Epithelial cell of prostate (primary cell): ENCODE measurements around the gene EMP2.
"Not testable (repeated sequence)": the region's sequence is repeated elsewhere in the genome, so short reads cannot be mapped to it uniquely, and the experiment has no call there.

Source experiments
- DNase-seq: peaks from one replicate; pipeline ENCODE4 v3.0.0-alpha.2; 2011; ENCODE audit warnings: low read depth, low spot score
- H3K27ac ChIP-seq: fragments of 450-650 bp; 2 replicates; pipeline ENCODE4 v1.5.1; 2017; ENCODE audit warnings: mild to moderate bottlenecking

The EMP2 gene, protein sequence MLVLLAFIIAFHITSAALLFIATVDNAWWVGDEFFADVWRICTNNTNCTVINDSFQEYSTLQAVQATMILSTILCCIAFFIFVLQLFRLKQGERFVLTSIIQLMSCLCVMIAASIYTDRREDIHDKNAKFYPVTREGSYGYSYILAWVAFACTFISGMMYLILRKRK

DNA sequence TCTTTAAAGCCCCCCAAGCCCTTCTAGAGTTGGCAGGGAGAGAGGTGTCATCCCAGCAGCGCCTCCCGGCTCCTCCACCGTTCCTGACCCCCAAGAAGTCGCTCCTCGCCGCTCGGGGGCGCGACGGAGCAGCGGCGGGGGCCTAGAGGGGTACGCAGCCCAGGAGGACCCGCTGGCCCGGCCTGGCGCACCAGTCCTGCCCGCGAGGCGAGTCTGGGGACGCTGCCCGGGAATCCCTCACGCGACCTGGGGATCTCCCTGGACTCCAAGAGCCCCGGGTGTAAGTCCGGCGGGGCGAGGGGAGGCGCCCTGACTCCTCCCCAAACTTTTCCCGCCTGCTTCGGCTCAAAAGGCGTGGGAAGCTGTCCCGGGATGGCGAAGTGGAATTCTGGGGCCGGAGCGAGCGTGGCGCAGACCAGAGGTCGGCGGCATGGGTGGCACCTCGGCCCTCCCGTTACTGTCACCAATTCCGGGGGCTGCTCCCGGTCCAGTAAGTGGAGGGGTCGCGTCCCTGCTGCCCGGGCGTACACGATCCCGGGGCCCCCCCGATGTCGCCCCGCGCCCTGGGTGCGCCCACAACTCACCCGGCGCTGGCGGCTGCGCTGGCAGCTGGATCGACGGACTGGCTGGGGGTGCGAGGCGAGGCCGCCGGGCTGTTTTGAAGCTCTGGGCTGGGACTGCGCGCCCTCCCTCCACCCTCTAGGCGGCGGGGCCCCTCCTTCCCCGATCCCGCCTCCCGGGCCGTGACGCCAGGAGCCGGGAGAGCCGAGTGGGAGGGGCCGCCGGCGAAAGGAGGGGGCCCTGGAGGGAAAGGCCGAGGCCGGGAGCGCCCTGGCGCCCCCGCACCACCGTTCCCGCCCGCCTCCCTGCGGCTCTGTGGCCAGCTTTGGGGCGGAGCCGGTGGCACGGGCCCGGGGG, at the start of gene EMP2:
Gene EMP2 (minus strand): TSS at position 634 of the 918 bp plus-strand sequence. CDS start 32,981 bp downstream, outside the sequence.
- H3K27ac ChIP-seq = peak within 1 kb of the TSS; percentile 62
- no peak for DNase-seq

DNA sequence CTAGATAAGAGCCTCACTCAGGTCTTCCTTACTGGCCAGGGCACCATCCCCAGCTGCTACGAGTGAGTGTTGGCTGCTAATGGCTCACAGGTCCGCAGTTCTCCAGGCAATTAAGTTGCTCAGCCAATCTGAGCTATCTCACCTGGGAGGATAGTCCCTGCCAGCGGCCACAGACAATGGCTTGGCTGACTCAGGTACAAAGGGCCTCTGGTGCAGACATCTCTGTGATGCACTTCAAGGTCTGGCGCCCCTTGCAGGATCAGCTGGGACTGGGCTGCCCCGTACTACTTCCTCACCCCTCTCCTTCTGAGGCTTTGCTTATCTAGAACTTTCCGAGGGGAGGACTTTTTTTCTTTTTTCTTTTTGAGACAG, 49.2 kb upstream of the EMP2 start:
- no peak for DNase-seq
- no peak overlapping the region for H3K27ac ChIP-seq

DNA sequence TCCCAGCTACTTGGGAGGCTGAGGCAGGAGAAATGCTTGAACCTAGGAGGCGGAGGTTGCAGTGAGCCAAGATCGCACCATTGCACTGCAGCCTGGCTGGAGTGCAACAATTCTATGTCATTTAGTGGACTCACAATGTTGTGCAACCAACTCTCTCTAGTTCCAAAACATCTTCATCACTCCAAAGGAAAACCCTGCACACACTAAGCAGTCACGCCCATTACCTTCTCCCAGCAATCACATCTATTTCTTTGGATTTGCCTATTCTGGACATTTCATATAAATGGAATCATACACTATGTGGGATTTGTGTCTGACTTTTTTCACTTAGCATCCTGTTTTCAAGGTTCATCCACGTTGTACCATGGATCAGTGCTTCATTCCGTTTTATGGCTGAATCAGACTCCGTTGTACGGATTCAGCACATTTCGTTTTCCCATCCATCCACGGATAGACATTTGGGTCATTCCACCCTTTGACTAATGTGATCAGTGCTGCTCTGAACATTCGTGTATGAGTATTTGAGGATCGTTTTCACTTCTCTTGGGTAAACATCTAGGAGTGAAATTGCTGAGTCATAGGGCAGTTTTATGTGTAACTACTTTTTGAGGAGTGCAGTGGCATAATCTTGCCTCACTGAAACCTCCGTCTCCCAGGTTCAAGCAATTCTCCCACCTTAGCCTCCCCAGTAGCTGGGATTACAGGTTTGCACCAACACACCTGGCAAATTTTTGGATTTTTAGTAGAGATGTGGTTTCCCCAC, 45.4 kb upstream of the EMP2 start:
- H3K27ac ChIP-seq = no peak overlapping the region
- DNase-seq = peak; percentile 26

DNA sequence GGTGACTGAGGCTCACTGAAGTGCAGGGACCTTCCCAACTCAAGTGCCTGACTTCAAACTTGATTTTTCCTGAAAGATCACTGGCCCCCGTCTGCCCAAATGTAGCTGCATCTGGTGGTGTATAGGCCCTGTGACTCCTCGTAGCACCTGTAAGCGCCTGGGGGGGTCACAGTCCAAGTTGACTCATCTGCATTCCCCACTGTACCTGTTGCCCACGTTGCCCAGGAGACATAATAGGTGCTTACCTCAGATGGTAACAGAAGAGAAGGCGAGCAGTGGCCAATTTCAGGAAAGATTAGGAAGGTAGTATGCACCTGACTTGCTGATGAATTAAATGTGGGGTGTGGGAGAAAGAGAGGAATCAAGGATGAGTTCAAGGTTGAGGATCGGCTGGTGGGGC, 44.1 kb upstream of the EMP2 start:
- no peak overlapping the region for H3K27ac ChIP-seq
- DNase-seq = no peak

DNA sequence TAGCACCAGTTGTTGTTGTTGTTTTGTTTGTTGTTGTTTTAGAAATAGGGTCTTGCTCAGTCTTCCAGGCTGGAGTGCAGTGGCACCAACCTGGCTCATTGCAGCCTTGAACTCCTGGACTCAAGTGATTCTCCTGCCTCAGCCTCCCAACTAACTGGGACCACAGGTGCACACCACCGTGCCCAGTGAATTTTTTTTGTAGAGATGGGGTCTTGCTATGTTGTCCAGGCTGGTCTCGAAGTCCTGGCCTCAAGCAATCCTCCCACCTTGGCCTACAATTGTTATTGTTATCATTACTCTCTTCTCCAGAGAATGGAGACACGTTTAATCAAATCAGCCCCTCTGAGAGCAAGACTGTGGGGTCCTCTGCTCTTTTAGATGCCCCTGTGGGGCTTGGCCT, 42.7 kb upstream of the EMP2 start:
- DNase-seq = no peak
- H3K27ac ChIP-seq = no peak overlapping the region

DNA sequence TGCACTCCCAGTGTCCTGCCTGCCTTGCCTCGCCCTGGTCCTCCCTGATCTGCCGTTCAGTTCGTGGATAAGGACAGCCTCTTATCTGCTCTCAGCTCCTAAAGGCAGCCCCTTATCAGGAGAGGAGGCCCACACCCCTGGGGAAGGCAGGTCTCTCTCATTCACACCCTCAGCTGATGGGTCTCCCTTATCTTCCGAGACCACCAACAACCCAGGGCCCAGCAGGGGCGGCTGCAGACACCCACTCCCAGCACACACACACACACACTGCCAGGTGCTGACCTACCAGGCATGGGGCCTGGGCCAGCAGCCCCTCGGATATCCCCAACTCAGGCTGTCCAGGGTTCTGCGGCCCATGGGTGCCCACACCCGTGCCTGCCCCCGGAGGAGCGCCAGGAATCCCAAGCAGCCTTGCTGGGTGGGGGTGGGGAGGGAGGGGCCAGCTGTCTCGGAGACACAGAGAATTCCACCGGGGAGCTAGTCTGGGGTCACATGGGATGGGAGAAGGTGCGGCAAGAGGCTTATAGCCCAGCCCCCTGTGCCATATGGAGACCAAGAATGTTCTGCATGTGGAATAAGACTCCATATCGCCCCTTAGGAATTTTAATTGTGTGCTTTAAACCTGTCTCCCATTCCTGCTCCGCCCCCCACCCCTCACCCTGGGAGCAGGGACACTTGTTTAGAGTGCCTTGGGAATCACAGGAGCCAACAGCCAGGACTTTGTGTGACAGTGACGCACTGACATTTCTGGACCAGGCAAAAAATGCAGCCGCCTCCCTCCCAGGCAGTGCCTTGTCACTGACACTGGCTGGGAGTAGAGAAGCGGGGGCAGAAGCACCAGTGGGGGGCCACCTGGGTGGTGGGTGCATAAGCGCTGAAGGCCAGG, 41.9 kb upstream of the EMP2 start:
- H3K27ac ChIP-seq = no peak overlapping the region
- DNase-seq = no peak

DNA sequence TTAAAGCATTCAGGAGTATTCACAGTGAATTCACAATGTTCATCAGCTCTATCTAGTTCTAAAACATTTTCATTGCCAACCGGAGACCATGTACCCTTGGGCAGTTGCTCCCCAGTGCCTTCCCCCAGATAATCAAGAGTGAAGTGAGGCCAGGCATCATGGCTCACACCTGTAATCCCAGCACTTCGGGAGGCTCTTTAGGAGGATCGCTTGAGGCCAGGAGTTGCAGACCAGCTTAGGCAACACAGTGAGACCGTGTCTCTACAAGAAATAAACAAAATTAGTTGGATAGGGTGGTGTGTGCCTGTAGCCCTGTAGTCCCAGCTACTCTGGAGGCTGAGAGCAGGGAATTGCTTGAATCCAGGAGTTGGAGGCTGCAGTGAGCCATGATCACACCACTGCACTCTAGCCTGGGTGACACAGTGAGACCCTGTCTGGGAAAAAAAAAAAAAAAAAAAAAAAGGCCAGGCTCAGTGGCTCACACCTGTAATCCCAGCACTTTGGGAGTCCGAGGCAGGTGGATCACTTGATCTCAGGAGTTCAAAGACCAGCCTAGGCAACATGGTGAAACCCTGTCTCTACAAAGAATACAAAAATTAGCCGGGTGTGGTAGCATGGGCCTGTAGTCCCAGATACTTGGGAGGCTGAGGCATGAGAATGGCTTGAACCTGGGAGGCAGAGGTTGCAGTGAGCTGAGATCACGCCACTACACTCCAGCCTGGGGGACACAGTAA, 41.0 kb upstream of the EMP2 start:
- H3K27ac ChIP-seq, DNase-seq: not testable (repeated sequence)

DNA sequence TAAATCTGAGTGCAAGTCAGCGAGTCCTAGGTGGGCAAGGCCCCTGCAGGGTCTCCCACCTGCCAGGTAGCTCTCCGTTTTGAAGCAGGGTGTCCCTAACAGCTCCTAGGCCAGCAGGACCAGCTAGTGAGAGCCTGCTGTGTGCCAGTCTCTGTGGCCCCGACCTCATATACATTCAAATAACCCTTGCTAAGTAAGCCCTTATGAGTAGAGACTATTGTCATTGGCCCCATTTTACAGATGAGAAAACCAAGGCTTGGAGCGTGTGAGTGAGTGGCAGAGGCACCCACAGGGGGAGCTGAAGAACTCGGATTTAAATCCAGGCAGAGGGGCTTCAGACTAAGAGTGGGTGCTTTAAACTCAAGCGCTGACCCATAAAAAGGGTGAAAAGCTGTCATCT, 39.7 kb upstream of the EMP2 start:
- H3K27ac ChIP-seq = no peak overlapping the region
- DNase-seq = no peak

DNA sequence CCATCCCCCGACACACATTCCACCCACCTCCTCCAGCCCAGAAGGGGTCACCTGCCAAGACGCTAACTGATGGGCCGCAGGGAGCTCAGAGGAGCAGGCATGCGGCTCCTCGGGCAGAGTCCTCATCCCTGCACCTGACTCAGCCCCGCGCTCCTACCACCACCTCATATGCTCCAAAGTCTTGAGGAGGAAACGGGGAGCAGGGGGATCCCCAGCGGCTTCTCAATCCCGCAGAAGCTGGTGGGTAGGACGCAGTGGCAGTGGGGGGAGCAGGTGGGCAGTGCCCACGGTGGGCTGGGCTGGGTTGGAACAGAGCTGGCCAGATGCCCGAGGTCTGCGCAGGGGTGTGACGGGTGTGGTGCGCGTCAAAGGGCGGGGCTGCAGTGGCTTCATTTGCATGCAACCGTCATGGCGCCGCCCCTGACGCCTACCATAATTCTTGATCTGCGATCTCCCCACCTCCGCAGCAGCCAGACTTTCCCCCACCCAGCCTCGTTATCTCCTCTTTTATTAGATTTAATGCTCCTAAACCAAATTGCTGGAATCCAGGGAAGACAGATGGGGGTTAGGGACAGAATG, 39.0 kb upstream of the EMP2 start:
- peak overlapping the region; percentile 85 for H3K27ac ChIP-seq
- no peak for DNase-seq

DNA sequence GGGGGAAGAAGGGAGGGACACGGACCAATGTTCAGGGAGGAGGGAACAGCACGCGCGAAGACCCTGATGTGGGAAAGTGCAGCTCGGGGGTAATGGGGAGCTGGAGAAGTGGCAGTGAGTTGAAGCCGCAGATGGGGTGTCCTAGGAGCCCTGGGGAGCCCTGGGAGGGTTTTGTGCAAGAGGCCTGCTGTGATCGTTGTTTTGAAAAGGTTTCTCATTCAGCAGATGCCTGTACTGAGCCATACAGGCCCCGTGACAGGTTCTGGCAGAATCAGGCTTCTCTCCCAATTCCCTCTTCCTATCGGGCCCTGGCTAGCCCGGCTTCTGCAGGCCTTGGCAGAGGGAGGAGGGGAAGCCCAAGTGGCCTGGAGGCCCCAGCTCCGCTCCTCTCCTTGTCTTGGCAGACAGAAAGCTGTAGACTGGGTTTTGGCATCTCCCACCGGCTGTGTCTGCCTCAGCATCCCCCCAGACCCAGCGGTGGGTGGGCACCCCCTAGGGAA, 38.4 kb upstream of the EMP2 start:
- no peak for DNase-seq
- peak overlapping the region; percentile 85 for H3K27ac ChIP-seq

DNA sequence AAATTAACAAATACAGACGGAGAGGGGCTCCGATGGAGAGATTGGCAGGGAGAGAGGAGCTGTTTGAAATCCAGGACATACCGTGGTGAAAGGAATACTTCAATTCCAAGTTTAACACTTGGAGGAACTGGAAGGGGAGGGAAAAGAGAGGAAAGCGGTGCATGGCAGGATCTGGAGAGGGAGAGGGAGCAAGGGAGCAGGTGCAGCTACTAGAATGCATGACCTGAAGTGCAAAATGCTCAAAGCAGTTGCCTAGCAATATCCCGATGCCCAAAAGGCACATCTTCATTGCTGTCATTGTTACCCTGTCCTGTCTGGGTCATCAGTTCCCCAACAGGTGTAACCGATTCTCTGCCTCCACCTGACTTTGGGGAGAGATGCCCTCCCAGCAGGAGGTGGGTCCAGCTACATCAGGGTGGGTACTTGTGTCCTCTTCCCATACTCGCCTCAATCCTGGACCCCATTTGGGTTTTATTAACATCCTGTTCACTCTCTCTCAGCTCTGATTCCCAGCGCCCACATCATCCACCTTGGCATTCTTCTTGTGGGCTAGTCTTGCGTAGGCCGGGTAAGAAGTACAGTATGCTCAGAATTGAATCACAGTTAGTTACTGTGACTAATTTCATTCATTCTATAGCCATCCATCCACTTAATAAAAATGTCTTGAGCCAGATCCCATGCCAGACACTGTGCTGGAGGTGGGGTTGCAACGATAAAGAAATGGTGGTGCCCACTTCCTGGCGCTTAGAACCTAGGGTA, 37.4 kb upstream of the EMP2 start:
- DNase-seq = no peak
- H3K27ac ChIP-seq = peak overlapping the region; percentile 85

DNA sequence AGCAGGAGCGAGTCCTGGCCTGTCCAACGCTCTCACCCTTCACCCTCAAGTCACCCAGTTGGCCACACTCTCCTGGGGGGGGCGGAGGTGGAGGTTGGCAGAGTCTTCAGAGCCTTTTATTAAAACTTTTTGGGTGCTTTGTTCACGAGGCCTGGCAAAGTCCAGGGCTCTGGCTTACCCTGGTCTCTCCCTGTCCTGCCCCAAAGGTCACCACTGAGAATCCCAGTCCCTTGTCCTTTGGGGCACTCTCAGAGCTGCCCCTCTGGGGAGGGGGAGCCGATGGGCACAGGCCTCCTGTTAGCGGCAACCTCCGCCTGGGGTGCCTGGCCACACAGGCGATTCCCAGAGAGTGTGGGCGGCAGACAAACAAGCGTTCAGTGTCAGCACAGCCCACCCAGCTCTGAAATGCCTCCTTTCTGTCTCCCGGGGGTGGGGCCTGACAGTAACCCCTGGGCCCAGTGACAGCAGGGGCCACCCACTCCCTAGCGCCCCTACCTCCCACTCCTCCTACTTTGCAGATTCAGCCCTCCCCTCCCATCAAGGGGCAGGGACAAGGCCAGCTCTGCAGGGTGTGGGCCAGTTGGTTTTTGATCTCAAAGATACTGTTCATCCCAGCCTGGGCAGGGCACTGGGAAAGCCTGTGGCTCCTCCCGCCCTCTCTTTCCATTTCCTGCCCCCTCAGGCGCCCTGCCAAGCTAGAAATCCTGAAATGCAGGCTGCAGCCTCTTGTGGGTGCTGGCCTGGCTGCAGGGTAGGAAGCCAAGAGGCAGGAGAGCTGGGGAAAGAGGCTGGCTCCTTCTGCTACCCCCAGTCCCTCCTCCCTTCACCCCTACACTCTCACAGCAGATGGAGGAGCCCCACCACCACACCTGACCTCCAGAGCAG, 36.6 kb upstream of the EMP2 start:
- DNase-seq = no peak
- H3K27ac ChIP-seq = peak overlapping the region; percentile 85

DNA sequence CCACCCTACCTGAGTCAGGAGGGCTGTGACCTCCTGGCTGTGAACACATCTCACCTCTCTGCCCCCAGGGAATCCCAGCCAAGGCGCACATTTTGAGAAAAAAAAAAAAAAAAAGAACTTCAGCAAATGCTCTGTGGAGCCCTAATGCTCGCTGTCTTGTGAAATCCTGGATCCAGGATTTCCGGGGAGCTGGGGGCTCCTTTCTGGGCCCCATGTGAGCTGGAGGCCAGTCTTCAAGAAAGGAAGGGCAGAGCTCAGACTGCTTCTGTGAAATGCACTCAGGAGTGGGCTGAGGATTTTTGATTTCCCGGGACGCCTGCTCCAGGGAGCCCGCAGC, 36.0 kb upstream of the EMP2 start:
- no peak for DNase-seq
- peak overlapping the region; percentile 85 for H3K27ac ChIP-seq

DNA sequence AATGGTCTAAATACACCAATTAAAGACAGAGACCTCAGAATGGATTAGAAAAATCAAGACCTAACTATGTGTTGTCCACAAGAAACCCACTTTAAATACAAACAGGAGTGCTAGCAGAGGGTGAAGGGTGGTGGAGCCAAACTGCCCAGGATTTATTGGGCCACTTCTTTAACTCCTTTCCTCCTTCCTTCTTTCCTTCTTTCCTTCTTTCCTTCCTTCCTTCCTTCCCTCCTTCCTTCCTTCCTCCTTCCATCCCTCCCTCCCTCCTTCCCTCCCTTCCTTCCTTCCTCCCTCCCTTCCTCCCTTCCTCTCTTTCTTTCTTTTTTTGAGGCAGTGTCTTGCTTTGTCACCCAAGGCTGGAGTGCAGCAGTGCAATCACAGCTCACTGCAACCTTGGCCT, 34.3 kb upstream of the EMP2 start:
- H3K27ac ChIP-seq = no peak overlapping the region
- DNase-seq = no peak

DNA sequence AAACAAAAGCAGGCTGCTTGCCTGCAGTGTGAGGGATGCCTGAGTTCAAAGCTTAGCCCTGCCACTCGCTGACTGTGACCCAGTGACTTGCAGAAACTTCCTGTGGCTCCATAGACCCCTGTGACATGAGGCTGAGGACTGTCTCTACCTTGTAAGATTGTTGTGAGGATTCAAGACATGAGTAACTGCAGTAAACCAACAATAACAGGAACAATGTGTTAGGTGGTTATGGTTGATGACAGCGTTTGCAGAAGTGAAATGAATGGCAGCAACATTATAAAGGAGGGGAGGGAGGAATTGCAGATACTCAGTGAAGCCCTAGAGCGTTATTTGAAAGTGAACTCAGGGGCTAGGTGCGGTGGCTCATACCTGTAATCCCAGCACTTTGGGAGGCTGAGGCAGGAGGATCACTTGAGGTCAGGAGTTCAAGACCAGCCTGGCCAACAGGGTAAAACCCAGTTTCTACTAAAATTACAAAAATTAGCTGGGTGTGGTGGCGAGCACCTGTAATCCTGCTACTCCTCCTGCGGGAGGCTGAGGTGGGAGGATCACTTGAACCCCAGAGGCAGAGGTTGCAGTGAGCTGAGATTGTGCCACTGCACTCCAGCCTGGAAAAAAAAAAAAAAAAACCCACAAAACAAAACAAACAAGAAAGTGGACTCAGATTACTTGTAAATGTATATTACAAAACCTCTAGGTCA, 33.5 kb upstream of the EMP2 start:
- no peak for DNase-seq
- H3K27ac ChIP-seq = no peak overlapping the region

DNA sequence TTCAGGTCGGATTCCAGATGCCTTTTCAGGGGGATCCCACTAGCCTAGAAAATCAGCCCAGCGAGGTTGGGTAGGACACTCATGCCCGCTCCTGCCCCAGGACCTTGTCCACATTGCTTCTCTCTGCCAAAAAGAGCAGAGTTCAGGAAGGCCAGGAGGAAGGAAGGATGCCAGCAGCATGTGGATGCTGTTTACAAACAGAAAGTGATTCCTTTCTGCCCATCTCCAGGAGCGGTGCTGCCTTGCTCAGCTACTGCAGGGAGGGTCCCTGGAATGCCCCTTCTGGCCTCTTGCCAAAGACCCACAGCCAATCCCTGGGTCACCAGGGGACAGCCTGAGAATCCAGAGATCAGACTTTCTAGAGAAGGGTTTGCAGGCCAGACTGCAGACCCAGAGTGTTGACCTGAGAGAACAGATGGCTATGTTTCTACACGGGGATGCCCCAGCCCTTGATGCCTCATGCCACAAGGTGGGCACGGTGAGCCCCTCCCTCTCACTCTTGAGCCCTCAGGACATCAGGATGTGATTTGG, 32.3 kb upstream of the EMP2 start:
- DNase-seq = no peak
- no peak overlapping the region for H3K27ac ChIP-seq
